Neural progenitor cell (in vitro differentiated cells): Measurements from ENCODE around the gene CFAP57. TPM values are rescaled to one million over a fixed set of nuclear protein-coding genes. Genes with fewer than 3 reads are reported as not detected.

Experiments used
- DNase-seq: peaks from one replicate; pipeline ENCODE4 v3.0.0-alpha.2; 2016; ENCODE audit warnings: low spot score
- H2AFZ ChIP-seq: fragments of 200-600 bp; sonication (generic); replicated peaks from 2 replicates; pipeline ENCODE4 v1.6.1; 2016; ENCODE audit warnings: antibody characterized with exemption
- H3F3A ChIP-seq: fragments of 200-600 bp; sonication (generic); 2 replicates; pipeline ENCODE4 v1.6.1; 2016; ENCODE audit warnings: antibody characterized with exemption, low read depth
- H3K27ac ChIP-seq: fragments of 200-600 bp; sonication (generic); 2 replicates; pipeline ENCODE4 v1.5.1; 2016; ENCODE audit warnings: mild to moderate bottlenecking
- H3K27me3 ChIP-seq: fragments of 200-600 bp; sonication (generic); 2 replicates; pipeline ENCODE4 v1.6.1; 2016; ENCODE audit warnings: mild to moderate bottlenecking, moderate library complexity
- H3K36me3 ChIP-seq: fragments of 200-600 bp; sonication (generic); 2 replicates; pipeline ENCODE4 v1.5.1; 2016
- H3K4me1 ChIP-seq: fragments of 200-600 bp; sonication (generic); 2 replicates; pipeline ENCODE4 v1.6.1; 2016; ENCODE audit warnings: mixed run types
- H3K4me2 ChIP-seq: fragments of 200-600 bp; sonication (generic); 2 replicates; pipeline ENCODE4 v1.6.1; 2016
- H3K4me3 ChIP-seq: fragments of 200-600 bp; sonication (generic); 2 replicates; pipeline ENCODE4 v1.5.1; 2016
- H3K79me2 ChIP-seq: fragments of 200-600 bp; sonication (generic); 2 replicates; pipeline ENCODE4 v1.6.1; 2016; ENCODE audit warnings: low read depth
- H3K9ac ChIP-seq: fragments of 200-600 bp; sonication (generic); 2 replicates; pipeline ENCODE4 v1.6.1; 2016
- H3K9me3 ChIP-seq: fragments of 200-600 bp; sonication (generic); 2 replicates; pipeline ENCODE4 v1.5.1; 2016; ENCODE audit warnings: low read depth
- H4K20me1 ChIP-seq: fragments of 200-600 bp; sonication (generic); 2 replicates; pipeline ENCODE4 v1.6.1; 2016; ENCODE audit warnings: low read depth
- H3K27ac Mint-ChIP-seq: 3 replicates; pipeline ENCODE4 v1.8.0; 2021; ENCODE audit warnings: mixed read lengths
- H3K27me3 Mint-ChIP-seq: 2 replicates; pipeline ENCODE4 v1.8.0; 2022; ENCODE audit warnings: low read depth, mild to moderate bottlenecking, inconsistent platforms, moderate library complexity, mixed read lengths; ENCODE audit not compliant: insufficient read depth
- H3K36me3 Mint-ChIP-seq: 3 replicates; pipeline ENCODE4 v1.8.0; 2021; ENCODE audit warnings: mixed read lengths
- H3K4me1 Mint-ChIP-seq: 3 replicates; pipeline ENCODE4 v1.8.0; 2021; ENCODE audit warnings: mixed read lengths
- H3K4me3 Mint-ChIP-seq: 3 replicates; pipeline ENCODE4 v1.8.0; 2021; ENCODE audit warnings: mild to moderate bottlenecking, moderate library complexity, mixed read lengths
- H3K9me3 Mint-ChIP-seq: 3 replicates; pipeline ENCODE4 v1.8.0; 2020; ENCODE audit warnings: mixed read lengths
- CTCF ChIP-seq: fragments of 200-600 bp; sonication (generic); IDR thresholded peaks from 2 replicates; pipeline ENCODE4 v1.5.1; 2017; ENCODE audit warnings: antibody characterized with exemption, mild to moderate bottlenecking
- EZH2 ChIP-seq: fragments of 200-600 bp; sonication (generic); IDR thresholded peaks from 2 replicates; pipeline ENCODE4 v1.6.1; 2017; ENCODE audit warnings: antibody characterized with exemption, mild to moderate bottlenecking, moderate library complexity
- EZH2phosphoT487 ChIP-seq: fragments of 200-600 bp; sonication (generic); IDR thresholded peaks from 2 replicates; pipeline ENCODE4 v1.6.1; 2017; ENCODE audit warnings: antibody characterized with exemption
- total RNA-seq: library from RNA; depleted of rRNA; stranded (reverse); fragments of >200 nt; gene quantifications from 2 replicates; pipeline ENCODE4 v1.2.3, GENCODE V29; 2015; ENCODE audit warnings: low replicate concordance

The CFAP57 gene
- total RNA-seq, 1 donor from 2014 or later = 0.97 TPM

GRCh38 chr1:43238085-43238484, 66.0 kb downstream of the CFAP57 start:
- TF ChIP-seq CTCF = peak; percentile 88
- no peak for TF ChIP-seq EZH2
- Histone ChIP-seq H3K79me2 (no peaks in the 10 kb centered on the region), H3K9me3 (no peaks in the 10 kb centered on the region), H3K27ac (no peak overlapping the region), H3K27me3 (no peaks in the 10 kb centered on the region), H3K4me3 (no peak overlapping the region), H3K9ac (no peak overlapping the region), H3K4me2 (no peak overlapping the region), H3K36me3 (no peaks in the 10 kb centered on the region), H4K20me1 (no peaks in the 10 kb centered on the region), H3F3A (no peaks in the 10 kb centered on the region), H3K4me1 (no peaks in the 10 kb centered on the region), H2AFZ (no peak overlapping the region)
- H3K4me3 Mint-ChIP-seq = no peak overlapping the region
- no peaks in the 10 kb centered on the region for H3K36me3 Mint-ChIP-seq
- peaks cover 6% of the 10 kb centered on the region for H3K27me3 Mint-ChIP-seq
- DNase-seq = peak; percentile 88
- peaks cover 3% of the 10 kb centered on the region for H3K9me3 Mint-ChIP-seq
- no peaks in the 10 kb centered on the region for H3K4me1 Mint-ChIP-seq
- no peak overlapping the region for H3K27ac Mint-ChIP-seq

- no peaks in the 10 kb centered on the region for H4K20me1 ChIP-seq
- H3K4me3 ChIP-seq = no peak overlapping the region
- H2AFZ ChIP-seq = no peak overlapping the region
- no peak overlapping the region for H3K4me2 ChIP-seq
- DNase-seq = no peak
- Mint-ChIP-seq H3K27ac (no peak overlapping the region), H3K4me1 (no peaks in the 10 kb centered on the region), H3K9me3 (peaks cover 3% of the 10 kb centered on the region), H3K36me3 (no peaks in the 10 kb centered on the region), H3K4me3 (no peak overlapping the region), H3K27me3 (peaks cover 2% of the 10 kb centered on the region)
- H3K9ac ChIP-seq = no peak overlapping the region
- H3K9me3 ChIP-seq = no peaks in the 10 kb centered on the region
- H3K36me3 ChIP-seq = no peaks in the 10 kb centered on the region
- no peaks in the 10 kb centered on the region for H3F3A ChIP-seq
- H3K27me3 ChIP-seq = no peaks in the 10 kb centered on the region
- H3K4me1 ChIP-seq = no peaks in the 10 kb centered on the region
- no peaks in the 10 kb centered on the region for H3K79me2 ChIP-seq
- TF ChIP-seq EZH2phosphoT487 (no peak), EZH2 (no peak), CTCF (no peak)
- no peak overlapping the region for H3K27ac ChIP-seq
Observed at GRCh38 chr1:43238991-43239469, 66.9 kb downstream of the CFAP57 start.

GRCh38 chr1:43239484-43239883, 67.4 kb downstream of the CFAP57 start:
- Histone ChIP-seq H3K79me2 (no peaks in the 10 kb centered on the region), H3K9me3 (no peaks in the 10 kb centered on the region), H3K36me3 (no peaks in the 10 kb centered on the region), H3K27ac (no peak overlapping the region), H3K9ac (no peak overlapping the region), H3K27me3 (no peaks in the 10 kb centered on the region), H3K4me1 (no peaks in the 10 kb centered on the region), H4K20me1 (no peaks in the 10 kb centered on the region), H3K4me3 (no peak overlapping the region), H2AFZ (no peak overlapping the region), H3F3A (no peaks in the 10 kb centered on the region), H3K4me2 (no peak overlapping the region)
- H3K4me1 Mint-ChIP-seq = no peaks in the 10 kb centered on the region
- H3K4me3 Mint-ChIP-seq = no peak overlapping the region
- DNase-seq = no peak
- H3K27ac Mint-ChIP-seq = no peak overlapping the region
- peaks cover 5% of the 10 kb centered on the region for H3K9me3 Mint-ChIP-seq
- TF ChIP-seq EZH2 (no peak), EZH2phosphoT487 (no peak)
- no peaks in the 10 kb centered on the region for H3K36me3 Mint-ChIP-seq
- H3K27me3 Mint-ChIP-seq = peaks cover 2% of the 10 kb centered on the region

DNA sequence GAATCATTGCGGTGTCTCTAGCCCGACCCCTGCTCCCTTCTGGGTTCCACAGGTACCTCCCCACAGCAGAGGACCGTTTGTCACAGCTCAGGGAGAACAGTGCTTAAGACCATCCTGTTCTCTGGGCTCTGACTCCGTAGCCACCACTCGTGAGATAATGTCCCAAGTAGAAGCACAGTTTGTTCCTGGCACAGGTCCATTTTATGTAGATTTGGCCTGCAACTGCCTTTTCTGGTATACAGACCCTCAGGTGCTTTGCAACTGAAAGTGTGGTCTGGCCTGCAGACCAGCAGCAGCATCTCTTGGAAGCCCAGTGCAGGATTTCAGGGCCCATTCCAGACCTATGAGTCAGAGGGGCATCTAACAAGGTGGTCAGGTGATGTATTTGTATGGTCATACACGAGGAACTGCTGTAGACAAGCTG, 69.3 kb downstream of the CFAP57 start:
- Histone ChIP-seq H3K4me1 (no peaks in the 10 kb centered on the region), H3K27me3 (no peaks in the 10 kb centered on the region), H2AFZ (no peak overlapping the region), H3K4me2 (no peak overlapping the region), H3K27ac (no peak overlapping the region), H3K9me3 (peaks cover 9% of the 10 kb centered on the region), H3K4me3 (no peak overlapping the region), H3K36me3 (no peaks in the 10 kb centered on the region), H3K79me2 (no peaks in the 10 kb centered on the region), H3F3A (no peaks in the 10 kb centered on the region), H4K20me1 (no peaks in the 10 kb centered on the region), H3K9ac (no peak overlapping the region)
- Mint-ChIP-seq H3K4me1 (no peaks in the 10 kb centered on the region), H3K27me3 (peaks cover 2% of the 10 kb centered on the region), H3K36me3 (no peaks in the 10 kb centered on the region), H3K9me3 (peaks cover 15% of the 10 kb centered on the region), H3K4me3 (no peak overlapping the region), H3K27ac (no peak overlapping the region)
- no peak for DNase-seq
- TF ChIP-seq EZH2 = no peak
- TF ChIP-seq EZH2phosphoT487 = no peak
- no peak for TF ChIP-seq CTCF
